Esophagus muscularis mucosa (tissue), 4 donors: ENCODE results near the gene ZBTB37. TPM values are rescaled to one million over a fixed set of nuclear protein-coding genes. Genes with fewer than 3 reads are reported as not detected.

ENCODE experiments used
- DNase-seq: peaks from one replicate; pipeline ENCODE4 v3.0.0-alpha.2; 2017; ENCODE audit errors: extremely low spot score
- H3K27ac ChIP-seq, 4 donors: fragments of 200-600 bp; sonication (generic); replicated peaks in 1 of 4; 1 replicate in 3 of 4; 2 replicates in 1 of 4; pipeline ENCODE4 v1.5.1; 2016 to 2019; ENCODE audit warnings: mild to moderate bottlenecking in 1 of 4
- H3K27me3 ChIP-seq, 4 donors: fragments of 200-600 bp; sonication (generic); one replicate each; pipeline versions ENCODE4 v1.5.1 to v1.6.0; 2016 to 2019
- H3K36me3 ChIP-seq, 4 donors: fragments of 200-600 bp; sonication (generic); one replicate each; pipeline ENCODE4 v1.5.1; 2016 to 2019
- H3K4me1 ChIP-seq, 4 donors: fragments of 200-600 bp; sonication (generic); one replicate each; pipeline ENCODE4 v1.5.1; 2016 to 2019
- H3K4me3 ChIP-seq, 4 donors: fragments of 200-600 bp; sonication (generic); 1 replicate in 2 of 4; 2 replicates in 2 of 4; pipeline ENCODE4 v1.5.1; 2016 to 2019; ENCODE audit warnings: mild to moderate bottlenecking in 4 of 4, moderate library complexity in 1 of 4
- H3K9me3 ChIP-seq, 4 donors: fragments of 200-600 bp; sonication (generic); 1 replicate in 3 of 4; 2 replicates in 1 of 4; pipeline ENCODE4 v1.5.1; 2016 to 2019
- CTCF ChIP-seq, 3 experiments: fragments of 200-600 bp in 2 of 3; fragments of 450-650 bp in 1 of 3; sonication (generic) in 2 of 3; IDR thresholded peaks; one replicate each; pipeline ENCODE4 v1.5.1; 2017 to 2019; ENCODE audit warnings: antibody characterized with exemption in 3 of 3, mild to moderate bottlenecking in 2 of 3, moderate library complexity in 1 of 3
- EP300 ChIP-seq: sonication (generic); formaldehyde crosslinking; IDR thresholded peaks from one replicate; pipeline ENCODE4 v1.6.1; 2017; ENCODE audit warnings: antibody characterized with exemption
- POLR2A ChIP-seq: fragments of 450-650 bp; IDR thresholded peaks from one replicate; pipeline ENCODE4 v1.6.1; 2017; ENCODE audit warnings: antibody characterized with exemption, moderate library complexity, mild to moderate bottlenecking, low read depth
- POLR2AphosphoS5 ChIP-seq, 2 donors: sonication (generic); formaldehyde crosslinking; IDR thresholded peaks; one replicate each; pipeline ENCODE4 v1.6.1; 2017; ENCODE audit warnings: antibody characterized with exemption in 2 of 2
- WGBS: methylation state at CpG from one replicate; pipeline ENCODE4 v1.1.5; 2018; 5-methylcytosine and 5-hydroxymethylcytosine counted together
- intact Hi-C: fragments of 100-400 bp; cut with DNase I; formaldehyde crosslinking; loops from one replicate; pipeline ENCODE4 v1.15.1; 2023
- small RNA-seq, 3 donors: library from RNA; depleted of rRNA; stranded (forward); fragments of <200 nt; gene quantifications; one replicate each; pipeline ENCODE3, GENCODE V24; 2016
- total RNA-seq, 4 donors: library from RNA; depleted of rRNA; stranded (reverse); fragments of >200 nt; gene quantifications; one replicate each; pipeline versions ENCODE4 v1.1.0 to v1.2.1, GENCODE V29; 2016

Gene ZBTB37
- total RNA-seq, 4 donors from 2014 or later: 6.1 to 9.3 (median 7.0) TPM

- WGBS: 94% methylated on average over 4 of the region's 4 CpGs
- intact Hi-C loops: no loop called here
- H3K4me1 ChIP-seq: no peaks in the 10 kb centered on the region
- no peak for TF ChIP-seq CTCF (IDR thresholded peaks at IDR 0.05)
- no peak for TF ChIP-seq POLR2A
- no peak for TF ChIP-seq POLR2AphosphoS5 (IDR thresholded peaks at IDR 0.05)
- no peak for TF ChIP-seq EP300
- peaks cover 64 to 100% (median 88%) of the 10 kb centered on the region in 4 donors for H3K36me3 ChIP-seq
- no peak overlapping the region for H3K4me3 ChIP-seq
- H3K27me3 ChIP-seq: no peaks in the 10 kb centered on the region
- no peaks in the 10 kb centered on the region for H3K9me3 ChIP-seq
- no peak overlapping the region for H3K27ac ChIP-seq
- DNase-seq: no peak
Observed at GRCh38 chr1:173948594-173948993, 80.4 kb downstream of the ZBTB37 start.

Small RNAs within 50 kb of the gene (small RNA-seq; reads per million reads assigned to genes)
- gene RNA5SP67: 0 to 0.19 (median 0) reads per million in 3 donors

Other genes starting within 250 kb of the ZBTB37 start
- not detected for gene TEX50, start 233.0 kb upstream of the ZBTB37 start, total RNA-seq
- under 1 TPM in 1 of 4 donors, not detected in 3; 0.33 TPM for gene ANKRD45, start 198.5 kb upstream of the ZBTB37 start, total RNA-seq
- gene KLHL20, start 153.4 kb upstream of the ZBTB37 start, total RNA-seq: 10 to 100 TPM; 28.3 to 38.3 (median 33.3) TPM
- 1 to 10 TPM; 5.5 to 9.1 (median 7.7) TPM for gene DARS2, start 43.7 kb upstream of the ZBTB37 start, total RNA-seq
- 1 to 10 TPM; 3.6 to 7.1 (median 5.8) TPM for gene CENPL, start 43.5 kb upstream of the ZBTB37 start, total RNA-seq
- 100 to 1,000 TPM; 138 to 375 (median 203) TPM for gene GAS5, start 391 bp upstream of the ZBTB37 start, total RNA-seq
- gene SERPINC1, start 48.9 kb downstream of the ZBTB37 start, total RNA-seq: not detected
- 10 to 100 TPM; 35.7 to 43.8 (median 39.3) TPM for gene RC3H1, start 154.0 kb downstream of the ZBTB37 start, total RNA-seq